ENCODE measurements around the gene LRRC74B.

GRCh38 chr22:21055564-21055834 is 9.8 kb downstream of the LRRC74B start:
- TF ChIP-seq CTCF (IDR thresholded peaks at IDR 0.05; ENCODE audit: low read length) (no peak), EZH2 (IDR thresholded peaks at IDR 0.05; ENCODE audit: borderline replicate concordance, low read length) (no peak)
